ENCODE measurements around the gene DACT2.

DACT2 gene

DNA sequence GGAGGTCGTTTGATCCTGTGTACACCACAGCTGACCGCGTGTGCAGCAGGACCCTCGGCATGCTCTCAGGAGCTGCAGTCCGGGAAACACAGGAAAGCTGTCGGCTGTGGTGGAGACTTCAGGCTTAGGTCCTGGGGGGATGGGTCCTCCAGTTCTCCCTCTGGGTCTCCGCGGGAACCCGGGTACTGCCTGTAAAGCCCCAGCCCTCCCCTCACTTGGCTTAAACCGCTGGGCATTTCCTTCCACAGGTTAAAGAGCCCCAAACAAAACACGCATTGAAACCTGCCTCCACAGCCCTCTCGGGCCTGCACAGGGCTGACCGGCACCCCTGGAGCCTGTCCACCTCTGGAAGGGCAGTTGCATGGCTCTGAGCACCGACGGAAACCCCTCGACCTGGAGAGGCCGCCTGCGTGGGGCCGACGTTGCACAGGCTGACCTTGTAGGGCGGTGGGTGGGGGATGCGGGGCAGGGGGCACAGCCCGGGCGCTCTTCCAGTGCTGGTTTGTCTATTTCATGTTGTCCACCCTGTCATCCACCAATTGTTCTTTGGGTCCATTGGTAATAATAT lies 59.1 kb downstream of the DACT2 start:
- DNase-seq: no peak
- in situ Hi-C loops (cut with HindIII; ENCODE audit: low pct_ligation_motif_present, low pct_unique_long_range_greater_than_20kb, low sequenced_read_pairs): no loop called here

DNA sequence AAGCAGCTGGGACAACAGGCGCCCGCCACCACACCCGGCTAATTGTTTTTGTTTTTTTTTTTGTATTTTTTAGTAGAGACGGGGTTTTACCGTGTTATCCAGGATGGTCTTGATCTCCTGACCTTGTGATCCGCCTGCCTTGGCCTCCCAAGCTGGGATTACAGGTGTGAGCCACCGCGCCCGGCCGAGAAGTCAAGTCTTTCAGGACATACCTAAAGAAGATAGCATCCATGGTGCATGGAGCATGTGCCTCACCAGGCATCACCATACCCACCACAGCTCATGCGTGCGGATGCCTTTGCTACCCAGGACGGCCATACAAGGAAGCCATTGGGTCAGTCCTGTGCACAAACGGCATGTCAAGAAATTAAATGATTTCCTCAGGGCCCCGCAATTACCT lies 60.8 kb downstream of the DACT2 start:
- no peak for DNase-seq
- in situ Hi-C loops (cut with HindIII; ENCODE audit: low pct_ligation_motif_present, low pct_unique_long_range_greater_than_20kb, low sequenced_read_pairs): no loop called here

DNA sequence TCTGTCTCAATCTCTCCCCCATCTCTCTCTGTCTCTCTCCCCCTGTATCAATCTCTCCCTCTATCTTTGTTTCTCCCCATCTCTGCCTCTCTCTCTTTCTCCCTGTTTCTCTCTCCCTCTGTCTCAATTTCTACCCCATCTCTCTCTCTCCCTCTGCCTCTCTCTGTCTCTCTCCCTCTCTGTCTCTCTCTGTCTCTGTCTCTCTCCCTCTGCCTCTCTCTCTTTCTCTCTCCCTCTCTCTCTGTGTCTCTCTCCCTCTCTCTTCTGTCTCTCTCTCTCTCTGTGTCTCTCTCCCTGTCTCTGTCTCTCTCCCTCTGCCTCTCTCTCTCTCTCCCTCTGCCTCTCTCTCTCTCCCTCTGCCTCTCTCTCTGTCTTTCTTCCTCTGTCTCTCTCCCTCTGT lies 62.6 kb downstream of the DACT2 start:
- DNase-seq: no peak
- in situ Hi-C loops (cut with HindIII; ENCODE audit: low pct_ligation_motif_present, low pct_unique_long_range_greater_than_20kb, low sequenced_read_pairs): no loop called here
